ENCODE results near the gene MB21D2. TPM values are rescaled to one million over a fixed set of nuclear protein-coding genes. Genes with fewer than 3 reads are reported as not detected.
"Not testable (repeated sequence)": the region's sequence is repeated elsewhere in the genome, so short reads cannot be mapped to it uniquely, and the experiment has no call there.

Gene MB21D2
- total RNA-seq, 1 donor from 2014 or later: 1.7 TPM

- ATAC-seq (ENCODE audit: poor library complexity): peak; percentile 52
- no peak for DNase-seq
- intact Hi-C loops (cut with DNase I): no loop called here
Observed at GRCh38 chr3:192870822-192871221, 46.8 kb downstream of the MB21D2 start.

DNA sequence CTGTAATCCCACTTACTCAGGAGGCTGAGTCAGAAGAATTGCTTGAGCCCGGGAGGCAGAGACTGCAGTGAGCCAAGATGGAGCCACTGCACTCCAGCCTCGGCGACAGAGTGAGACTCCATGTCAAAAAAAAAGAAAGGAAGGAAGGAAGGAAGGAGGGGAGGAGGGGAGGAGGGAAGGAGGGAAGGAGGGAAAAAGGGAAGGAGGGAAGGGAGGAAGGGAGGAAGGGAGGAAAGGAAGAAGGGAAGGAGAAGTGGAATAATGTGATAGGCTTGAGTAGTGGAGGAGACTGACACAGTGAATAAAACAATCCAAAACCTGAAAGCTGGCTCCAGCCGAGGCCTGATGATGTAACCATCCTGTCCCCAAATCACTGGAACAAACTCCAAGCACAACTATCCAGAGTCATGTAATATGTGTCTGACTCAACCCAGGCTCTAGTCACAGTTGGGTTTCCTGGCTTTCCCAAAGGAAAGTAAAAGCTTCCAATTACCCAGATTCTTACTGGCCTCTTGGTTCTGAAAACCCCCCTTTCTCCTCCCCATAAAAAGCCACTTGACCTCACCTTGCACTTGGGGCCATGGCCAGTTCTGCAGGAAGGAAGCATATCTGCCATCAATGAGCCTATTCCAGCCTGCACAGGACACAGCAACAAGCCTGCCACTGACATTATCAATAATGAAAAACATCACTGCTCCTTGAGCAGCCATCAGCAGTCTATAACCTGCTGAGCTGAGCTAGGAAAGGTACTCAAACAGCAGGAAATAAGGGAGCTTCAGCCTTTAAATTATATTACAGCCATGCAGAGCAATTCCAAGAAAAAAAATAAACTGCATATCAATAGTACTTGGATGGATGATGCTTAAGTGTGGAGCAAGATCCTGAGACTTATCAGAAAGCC, 48.3 kb downstream of the MB21D2 start:
- ATAC-seq (ENCODE audit: poor library complexity) (peak; percentile 84), DNase-seq (peak; percentile 59)
- intact Hi-C loops (cut with DNase I): no loop called here

DNA sequence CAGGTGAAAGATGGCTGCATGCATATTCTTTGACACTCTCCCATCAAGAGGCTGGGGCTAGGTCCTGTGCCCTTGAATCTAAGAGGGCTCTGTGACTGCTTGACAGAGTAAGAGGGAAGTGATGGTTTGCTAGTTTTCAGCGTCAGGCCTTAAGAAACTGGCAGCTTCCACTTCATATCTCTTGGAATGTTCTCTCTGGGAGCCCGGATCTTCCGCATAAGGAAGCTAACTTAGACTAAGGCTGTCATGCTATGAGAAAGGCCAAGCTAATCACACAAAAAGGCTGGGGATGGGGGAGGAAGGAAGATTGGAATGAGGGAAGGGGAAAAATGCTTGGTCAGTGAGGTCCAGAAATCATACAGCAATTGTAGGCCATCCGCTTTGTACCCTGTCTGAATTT, 50.0 kb downstream of the MB21D2 start:
- no peak for DNase-seq
- intact Hi-C loops (cut with DNase I): no loop called here

DNA sequence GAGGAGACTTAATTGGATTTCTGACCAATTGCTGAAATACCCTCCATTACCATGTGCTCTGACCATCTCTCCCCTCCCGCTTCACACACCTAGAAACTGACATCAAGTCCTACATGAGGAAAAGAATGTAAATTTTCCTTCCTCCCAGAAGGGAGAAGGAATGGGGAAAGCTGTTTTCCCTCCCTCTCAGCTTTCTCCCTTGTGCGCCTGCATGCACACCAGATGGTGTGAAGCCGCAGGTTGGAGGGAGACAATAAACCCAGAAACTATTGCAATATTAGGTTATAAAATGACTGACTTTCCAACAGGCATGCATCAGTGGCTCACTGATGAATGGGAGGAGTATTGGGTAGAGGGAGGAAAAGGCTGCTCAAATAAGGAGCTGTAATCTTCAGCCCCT, 50.9 kb downstream of the MB21D2 start:
- ATAC-seq (ENCODE audit: poor library complexity) (no peak), DNase-seq (no peak)
- intact Hi-C loops (cut with DNase I): no loop called here

More for the DNA sequence above, 50.0 kb downstream of the MB21D2 start:
- ATAC-seq (ENCODE audit: poor library complexity): peak; percentile 42

DNA sequence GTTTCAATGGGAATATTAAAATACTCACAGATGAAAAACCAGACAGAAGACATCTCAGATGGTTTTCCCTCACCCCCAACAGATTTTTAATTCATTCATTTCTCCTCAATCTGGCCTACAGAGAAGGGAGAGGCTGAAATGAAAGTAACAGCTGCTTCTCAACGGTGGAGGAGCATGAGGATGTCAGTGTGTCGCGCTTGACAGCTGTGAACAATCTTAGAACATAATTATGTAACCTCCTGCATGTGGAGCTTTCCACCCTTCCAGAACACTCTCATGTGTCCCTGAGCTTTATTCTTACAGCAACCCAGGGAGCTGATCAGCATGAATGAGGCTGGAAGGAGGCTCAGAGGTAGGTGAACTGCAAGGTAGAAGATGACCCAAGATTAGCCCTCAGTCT, 52.7 kb downstream of the MB21D2 start:
- ATAC-seq (ENCODE audit: poor library complexity) (peak; percentile 80), DNase-seq (no peak)
- intact Hi-C loops (cut with DNase I): no loop called here

DNA sequence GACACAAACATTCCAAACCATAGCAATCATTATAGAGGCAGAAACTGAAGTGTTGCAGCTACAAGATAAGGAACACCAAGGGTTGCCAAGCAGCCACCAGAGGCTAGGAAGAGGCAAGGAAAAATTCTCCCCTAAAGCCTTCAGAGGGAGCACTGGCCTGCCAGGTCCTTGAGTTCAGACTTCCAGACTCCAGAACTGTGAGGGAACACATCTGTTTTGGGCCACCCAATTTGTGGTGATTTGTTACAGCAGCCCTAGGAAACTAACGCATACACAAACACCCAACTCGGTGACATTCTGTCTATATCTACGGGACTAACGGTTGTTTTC, 54.6 kb downstream of the MB21D2 start:
- DNase-seq (no peak), ATAC-seq (ENCODE audit: poor library complexity) (peak; percentile 15)
- intact Hi-C loops (cut with DNase I): no loop called here

DNA sequence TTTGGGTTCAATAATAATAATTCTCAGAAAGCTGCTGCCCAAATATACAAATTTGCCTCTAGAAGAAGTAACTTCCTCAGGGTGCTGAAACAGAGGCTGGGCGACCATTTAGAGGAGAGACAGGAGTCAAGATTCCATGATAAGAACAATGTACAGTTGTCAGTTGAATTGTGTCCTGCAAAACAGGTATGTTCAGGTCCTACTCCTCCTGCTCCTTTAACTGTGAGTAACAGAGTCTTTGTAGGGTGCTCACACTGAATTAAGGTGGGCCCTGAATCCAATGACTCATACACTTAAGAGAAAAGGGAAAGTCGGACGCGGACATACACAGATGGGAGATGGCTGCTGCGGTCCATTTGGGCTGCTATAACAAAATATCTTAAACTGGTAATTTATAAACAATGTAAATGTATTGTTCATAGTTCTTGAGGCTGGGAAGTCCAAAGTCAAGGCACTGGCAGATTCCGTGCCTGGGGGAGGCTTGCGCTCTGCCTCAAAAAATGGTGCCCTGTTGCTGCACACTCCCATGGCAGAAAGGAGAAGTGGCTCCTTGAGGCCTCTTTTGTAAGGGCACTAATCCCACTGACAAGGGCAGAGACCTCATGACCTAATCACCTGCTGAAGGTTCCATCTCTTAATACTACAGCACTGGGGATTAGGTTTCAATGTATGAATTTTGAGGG, 55.1 kb downstream of the MB21D2 start:
- DNase-seq (no peak), ATAC-seq (ENCODE audit: poor library complexity) (no peak)
- intact Hi-C loops (cut with DNase I): no loop called here

- intact Hi-C loops (cut with DNase I): no loop called here
- ATAC-seq (ENCODE audit: poor library complexity) (no peak), DNase-seq (no peak)
Observed at GRCh38 chr3:192861972-192862371, 55.7 kb downstream of the MB21D2 start.

DNA sequence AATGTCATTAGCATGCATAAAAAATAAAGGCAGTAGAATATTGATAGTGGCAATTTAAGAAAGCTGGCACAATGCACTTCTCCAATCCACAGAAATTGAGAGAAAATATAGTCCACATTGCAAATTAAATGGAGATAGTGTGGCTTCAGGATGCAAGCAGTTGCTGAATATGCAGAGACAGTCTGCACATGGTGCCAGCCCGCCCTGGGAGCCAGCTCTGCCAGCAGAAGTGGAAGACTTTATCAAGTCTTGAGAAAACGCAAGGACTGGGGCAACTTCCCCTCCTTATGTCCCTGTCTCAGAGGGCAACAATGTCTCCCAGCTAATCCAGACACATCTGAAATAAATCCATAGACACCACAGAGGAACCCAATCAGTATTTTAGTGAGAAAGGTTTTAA, 57.2 kb downstream of the MB21D2 start:
- ATAC-seq (ENCODE audit: poor library complexity) (no peak), DNase-seq (no peak)
- intact Hi-C loops (cut with DNase I): no loop called here

DNA sequence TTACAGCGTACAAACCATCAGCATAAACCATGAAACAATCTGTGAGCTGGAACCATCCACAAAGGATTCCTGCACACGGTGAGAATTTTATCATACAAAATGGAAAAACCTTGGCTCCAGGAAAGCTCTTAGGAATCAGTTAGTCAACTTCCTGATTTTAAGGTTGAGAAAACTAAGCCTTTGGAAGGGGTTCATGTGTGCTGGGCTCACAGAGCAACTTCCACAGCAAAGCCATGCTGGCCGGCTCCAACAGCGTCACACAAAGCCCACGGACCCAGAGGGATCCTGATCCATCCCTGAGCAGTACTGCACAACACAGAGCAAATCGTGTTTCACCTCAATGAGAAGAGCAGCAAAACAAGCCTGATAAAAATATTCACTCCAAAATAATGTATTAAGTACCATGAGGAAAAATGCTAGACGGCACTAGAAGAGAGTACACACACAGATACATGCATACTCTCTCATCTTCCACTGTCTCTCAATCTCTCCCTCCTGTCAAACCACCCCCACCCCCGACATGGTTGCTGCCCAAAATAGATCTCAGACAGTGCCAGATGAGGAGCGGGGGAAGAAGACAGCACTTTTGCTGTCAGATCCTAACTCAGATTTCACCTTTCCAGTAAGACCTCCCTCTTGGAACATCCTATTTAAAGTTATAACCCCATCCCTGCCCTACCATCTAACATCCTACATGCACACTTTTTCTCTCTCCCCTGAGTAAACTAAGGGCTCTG, 58.6 kb downstream of the MB21D2 start:
- DNase-seq: no peak
- intact Hi-C loops (cut with DNase I): no loop called here
- peak; percentile 38 for ATAC-seq (ENCODE audit: poor library complexity)

DNA sequence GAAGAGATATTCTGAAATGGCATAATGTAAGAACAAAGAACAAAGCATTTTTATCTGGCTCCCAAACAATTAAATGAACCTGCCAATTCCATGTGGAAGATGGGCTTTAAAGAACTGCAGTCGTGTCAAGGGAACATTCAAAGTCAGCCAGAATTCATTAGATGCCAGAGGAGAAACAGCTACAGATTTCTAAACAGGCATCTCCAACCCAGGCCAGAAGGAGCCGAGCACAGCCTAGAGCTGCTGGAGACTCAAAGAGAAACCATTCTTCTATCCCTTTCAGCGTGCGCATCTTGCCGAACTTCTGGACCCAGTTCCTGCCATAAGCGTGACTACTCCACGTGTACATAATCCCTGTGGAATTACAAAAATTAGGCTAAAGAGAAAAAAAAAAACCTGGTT, 60.4 kb downstream of the MB21D2 start:
- no peak for DNase-seq
- intact Hi-C loops (cut with DNase I): no loop called here
- ATAC-seq (ENCODE audit: poor library complexity): no peak

DNA sequence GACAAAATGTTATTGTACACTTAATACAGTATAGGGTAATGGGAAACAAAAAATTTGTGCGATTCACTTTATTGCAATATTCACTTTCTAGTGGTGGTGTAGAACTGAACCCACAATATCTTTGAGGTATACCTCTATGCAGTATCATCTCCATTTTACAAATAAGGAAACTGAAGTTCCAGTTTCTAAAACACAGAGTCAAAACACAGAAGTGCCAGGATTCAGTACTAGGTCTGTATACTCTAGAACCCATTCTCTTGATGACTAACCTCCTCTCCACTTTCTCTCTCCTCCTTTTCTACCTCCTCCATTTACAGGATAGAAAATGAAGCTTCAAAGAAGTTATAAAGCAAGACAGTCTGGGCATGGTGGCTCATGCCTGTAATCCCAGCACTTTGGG, 62.2 kb downstream of the MB21D2 start:
- intact Hi-C loops (cut with DNase I): no loop called here
- DNase-seq (no peak), ATAC-seq (ENCODE audit: poor library complexity) (no peak)

DNA sequence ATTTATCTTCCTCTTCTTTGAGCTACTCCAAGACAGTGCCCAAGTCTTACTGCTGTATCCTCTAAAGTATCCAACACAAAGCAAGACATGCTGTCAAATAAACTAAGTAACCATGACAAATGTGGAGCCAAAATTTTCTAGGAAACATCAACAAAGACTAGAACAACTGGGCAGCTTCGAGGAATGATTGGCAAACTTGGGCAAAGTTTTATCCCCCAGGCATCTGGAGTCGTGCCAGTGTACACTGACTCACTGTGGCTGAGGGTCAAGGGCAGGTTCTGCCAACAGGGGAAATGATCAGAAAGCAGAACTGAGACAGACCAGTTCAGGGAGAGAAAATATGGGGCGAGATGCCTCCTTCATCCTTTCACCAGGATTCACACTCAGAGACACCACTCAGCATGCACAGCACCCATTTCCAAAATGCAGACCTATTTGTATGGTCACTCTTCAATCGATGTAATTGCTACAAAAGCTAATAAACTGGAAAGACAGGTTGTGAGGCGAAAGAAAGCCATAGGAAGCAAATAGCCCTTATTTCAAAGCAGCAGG, 65.8 kb downstream of the MB21D2 start:
- DNase-seq: no peak
- peak; percentile 57 for ATAC-seq (ENCODE audit: poor library complexity)
- intact Hi-C loops (cut with DNase I): no loop called here

DNA sequence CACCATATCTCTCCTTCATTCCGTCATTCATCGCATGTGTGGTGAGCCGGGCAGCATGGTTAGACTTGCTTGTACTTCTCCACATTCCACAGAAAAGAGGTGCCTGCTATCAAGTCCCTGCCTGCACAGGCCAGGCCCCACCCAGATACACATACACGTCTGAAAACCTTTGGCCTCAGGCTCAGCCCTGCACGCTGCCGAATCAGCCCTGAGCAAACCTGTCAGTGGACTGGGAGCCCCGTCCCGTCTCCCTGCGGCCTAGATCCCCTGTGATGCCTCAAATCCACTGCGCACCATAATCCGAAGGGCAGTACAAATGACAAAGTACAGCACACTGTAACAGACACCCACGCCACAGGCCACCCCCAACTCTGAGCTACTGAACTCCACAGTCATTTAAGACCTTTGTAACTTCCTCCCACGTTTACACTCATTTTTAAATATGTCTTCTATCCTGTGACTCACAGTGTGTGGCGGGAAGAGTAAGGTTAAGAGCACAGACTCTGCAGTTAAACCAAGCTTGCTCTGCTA, 67.1 kb downstream of the MB21D2 start:
- ATAC-seq (ENCODE audit: poor library complexity) (peak; percentile 15), DNase-seq (no peak)
- intact Hi-C loops (cut with DNase I): no loop called here

GRCh38 chr3:192849821-192850220, 67.8 kb downstream of the MB21D2 start:
- ATAC-seq (ENCODE audit: poor library complexity); DNase-seq; intact Hi-C loops (cut with DNase I): not testable (repeated sequence)

DNA sequence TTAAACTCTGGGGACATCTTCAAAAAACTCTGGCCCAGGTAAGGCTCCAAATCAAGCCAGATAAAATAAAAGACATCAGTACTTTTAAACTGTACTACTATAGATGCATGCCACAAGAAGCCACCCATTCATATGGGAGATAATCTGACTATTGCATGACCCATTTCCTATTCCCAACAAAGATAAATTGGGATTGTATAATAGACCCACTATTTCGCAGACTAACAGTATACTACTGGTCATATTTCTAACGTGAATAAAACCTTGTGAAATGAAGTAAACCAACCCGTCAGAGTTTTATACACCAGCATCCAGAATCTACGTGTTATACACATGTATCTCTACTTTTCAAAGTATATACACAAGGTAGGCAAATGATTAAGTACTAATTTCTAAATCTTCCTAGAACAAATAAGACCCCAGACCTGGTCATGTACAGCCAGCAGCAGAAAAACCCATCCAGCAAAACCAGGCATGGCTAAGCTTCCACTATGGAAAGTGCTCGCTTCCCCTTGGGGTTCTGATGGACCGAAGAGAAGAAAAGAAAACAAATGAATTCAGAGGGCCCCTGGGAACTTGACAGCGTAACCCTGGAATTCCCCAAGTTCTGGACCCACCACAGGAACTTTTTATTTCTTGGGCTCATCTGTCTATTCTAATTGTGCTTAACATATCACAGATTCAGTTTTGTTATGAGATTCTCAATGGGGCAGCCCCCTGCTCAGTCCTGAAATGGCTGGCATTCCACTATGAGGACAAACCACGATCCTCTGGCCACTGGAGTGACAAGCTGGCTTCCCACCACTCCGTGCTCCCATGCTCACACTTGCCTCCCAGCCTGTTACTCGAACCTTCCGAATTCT, 69.1 kb downstream of the MB21D2 start:
- DNase-seq: no peak
- intact Hi-C loops (cut with DNase I): no loop called here

DNA sequence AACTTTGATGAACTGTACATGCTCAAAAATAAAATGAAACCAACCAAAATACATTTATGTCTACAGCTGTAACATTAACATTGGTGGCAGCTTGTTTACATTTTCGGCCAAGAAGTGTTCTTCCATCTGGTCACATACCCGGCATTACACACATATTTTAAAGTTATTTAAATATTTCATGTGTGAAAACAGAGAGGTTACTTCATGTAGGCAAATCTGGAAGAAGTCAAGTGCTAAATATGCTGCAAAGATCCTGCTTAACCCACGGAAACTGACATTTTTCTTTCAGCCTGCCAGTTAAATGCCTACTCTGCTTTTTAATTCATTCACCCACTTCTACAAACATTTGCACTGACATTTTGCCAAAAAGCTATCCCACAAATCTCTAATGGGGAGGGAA, 69.7 kb downstream of the MB21D2 start:
- DNase-seq: no peak
- intact Hi-C loops (cut with DNase I): no loop called here
- no peak for ATAC-seq (ENCODE audit: poor library complexity)

More for the DNA sequence above, 69.1 kb downstream of the MB21D2 start:
- ATAC-seq (ENCODE audit: poor library complexity): no peak

DNA sequence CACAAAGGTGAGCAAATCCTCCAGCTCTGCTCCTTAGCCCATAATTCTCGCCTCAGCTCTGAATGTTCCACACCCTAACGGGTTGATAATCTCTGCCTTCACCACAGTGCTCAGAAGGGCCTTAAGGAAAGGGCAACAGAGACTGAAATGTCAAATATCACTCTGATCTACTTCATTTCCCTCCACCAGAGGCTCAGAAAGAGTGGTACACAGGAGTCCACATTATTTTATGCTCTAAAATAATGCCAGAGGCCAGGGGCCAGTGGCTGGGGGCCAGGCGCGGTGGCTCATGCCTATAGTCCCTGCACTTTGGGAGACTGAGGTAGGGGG, 72.2 kb downstream of the MB21D2 start:
- DNase-seq (no peak), ATAC-seq (ENCODE audit: poor library complexity) (no peak)
- intact Hi-C loops (cut with DNase I): no loop called here

Data from Right ventricle myocardium superior (tissue), 1 donor.